ENCODE results near the gene NARF. TPM values are rescaled to one million over a fixed set of nuclear protein-coding genes. Genes with fewer than 3 reads are reported as not detected.

The NARF gene
- polyA plus RNA-seq, 1 of the 3 experiments (the other 2 are of a cell fraction): 128 TPM

DNA sequence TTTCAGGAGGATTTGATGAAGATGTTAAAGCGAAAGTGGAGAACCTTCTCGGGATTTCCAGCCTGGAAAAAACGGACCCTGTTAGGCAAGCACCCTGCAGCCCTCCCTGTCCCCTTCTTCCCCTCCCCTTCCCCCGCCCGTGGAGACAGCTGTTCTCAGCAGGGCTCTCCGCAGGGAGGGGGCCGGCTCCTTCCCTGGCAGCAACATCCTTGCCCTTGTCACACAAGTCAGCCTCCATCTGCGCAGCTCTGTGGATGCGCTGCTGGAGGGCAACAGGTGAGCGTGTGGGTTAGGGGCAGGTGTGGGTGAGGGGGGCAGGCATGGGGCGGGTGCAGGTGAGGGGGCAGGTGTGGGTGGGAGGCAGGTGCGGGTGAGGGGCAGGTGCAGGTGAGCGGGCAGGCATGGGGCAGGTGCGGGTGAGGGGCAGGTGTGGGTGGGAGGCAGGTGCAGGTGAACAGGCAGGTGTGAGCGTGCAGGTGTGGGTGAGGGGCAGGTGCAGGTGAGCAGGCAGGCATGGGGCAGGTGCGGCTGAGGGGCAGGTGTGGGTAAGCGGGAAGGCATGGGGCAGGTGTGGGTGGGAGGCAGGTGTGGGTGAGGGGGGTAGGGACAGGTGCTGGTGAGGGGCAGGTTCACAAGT is 17.4 kb upstream of the NARF start:
- TF ChIP-seq JUND (IDR thresholded peaks at IDR 0.05) (no peak), POLR2AphosphoS5 (IDR thresholded peaks at IDR 0.05; ENCODE audit: low read depth, low read length) (0 out of 2 replicates have a peak, but pooled peaks have one; percentile 7)
- CTCF ChIA-PET: interaction anchor here (1.6 kb wide), 1 partner anchor 88 kb away, joined by 3 read pairs; no protein-coding TSS in a partner anchor

GRCh38 chr17:82441691-82442487 is 16.7 kb upstream of the NARF start:
- H2AFZ ChIP-seq (ENCODE audit: low read depth): no peak overlapping the region
- H3F3A ChIP-seq (replicated peaks; ENCODE audit: insufficient read depth): peaks cover 12% of the 10 kb centered on the region
- no peaks in the 10 kb centered on the region for H3K9me2 ChIP-seq
- peaks cover 19% of the 10 kb centered on the region; the same call in 1 of the 2 replicates for H3K79me2 ChIP-seq (ENCODE audit: insufficient read depth)
- H3K27me3 ChIP-seq (ENCODE audit: insufficient read depth): no peaks in the 10 kb centered on the region
- H4K20me1 ChIP-seq (ENCODE audit: insufficient read depth): peaks cover 13% of the 10 kb centered on the region; the same call in 1 of the 2 replicates
- peaks cover 7 to 54% of the 10 kb centered on the region in 2 experiments for H3K36me3 ChIP-seq (replicated peaks in 1 of 2; ENCODE audit: control insufficient read depth in 1 of 2, insufficient read depth in 2 of 2, low read length in 1 of 2)
- peaks cover 0 to 22% of the 10 kb centered on the region in 2 experiments; a peak in 1 of 4 replicates for H3K4me1 ChIP-seq (ENCODE audit: control insufficient read depth in 1 of 2, insufficient read depth in 2 of 2, low read depth in 1 of 2, low read length in 1 of 2)
- no peak overlapping the region for H3K4me2 ChIP-seq
- TF ChIP-seq FOSL2 (IDR thresholded peaks at IDR 0.05; ENCODE audit: borderline replicate concordance, low read depth) (no peak), IRF3 (IDR thresholded peaks at IDR 0.05; ENCODE audit: low read depth, low read length) (no peak), ZBTB33 (IDR thresholded peaks at IDR 0.05; ENCODE audit: borderline replicate concordance, low read depth) (no peak), RXRA (IDR thresholded peaks at IDR 0.05; ENCODE audit: borderline replicate concordance, low read depth) (no peak), RFX5 (IDR thresholded peaks at IDR 0.05; ENCODE audit: low read length) (no peak), TAF1 (IDR thresholded peaks at IDR 0.05; ENCODE audit: borderline replicate concordance, low read depth, low read length) (no peak)
- ChIA-PET POLR2A (no interaction called here), CTCF (interaction anchor here (0.7 to 2.2 kb wide), 4 partner anchors 16 to 236 kb away, joined by 3 to 9 read pairs (median 3); no protein-coding TSS in a partner anchor)
- H3K9ac ChIP-seq: no peak overlapping the region
- H3K4me3 ChIP-seq (ENCODE audit: low read depth in 2 of 2, low read length in 1 of 2): no peak overlapping the region
- WGBS (ENCODE audit: low lambda C conversion rate): 93% methylated on average over 20 of the region's 27 CpGs
- peak overlapping the region in 1 of 2 experiments; percentile 3; a peak in 1 of 4 replicates for H3K27ac ChIP-seq (ENCODE audit: low read depth in 2 of 2, low read length in 1 of 2)
- H3K9me3 ChIP-seq: no peaks in the 10 kb centered on the region
- DNase-seq: no peak

More for the DNA sequence above, 17.4 kb upstream of the NARF start:
- DNase-seq: no peak
- POLR2A ChIA-PET: no interaction called here
- Histone ChIP-seq H3K9ac (no peak overlapping the region), H3K4me2 (no peak overlapping the region), H3K27me3 (ENCODE audit: insufficient read depth) (no peaks in the 10 kb centered on the region), H3K9me3 (no peaks in the 10 kb centered on the region), H3K9me2 (no peaks in the 10 kb centered on the region), H4K20me1 (ENCODE audit: insufficient read depth) (peaks cover 13% of the 10 kb centered on the region; the same call in 1 of the 2 replicates), H3F3A (replicated peaks; ENCODE audit: insufficient read depth) (peaks cover 12% of the 10 kb centered on the region), H3K36me3 (replicated peaks in 1 of 2; ENCODE audit: control insufficient read depth in 1 of 2, insufficient read depth in 2 of 2, low read length in 1 of 2) (peaks cover 7 to 54% of the 10 kb centered on the region in 2 experiments), H2AFZ (ENCODE audit: low read depth) (no peak overlapping the region), H3K4me1 (ENCODE audit: control insufficient read depth in 1 of 2, insufficient read depth in 2 of 2, low read depth in 1 of 2, low read length in 1 of 2) (peaks cover 0 to 16% of the 10 kb centered on the region in 2 experiments; a peak in 1 of 4 replicates), H3K79me2 (ENCODE audit: insufficient read depth) (peaks cover 12% of the 10 kb centered on the region; the same call in 1 of the 2 replicates), H3K4me3 (ENCODE audit: low read depth in 2 of 2, low read length in 1 of 2) (no peak overlapping the region), H3K27ac (ENCODE audit: low read depth in 2 of 2, low read length in 1 of 2) (no peak overlapping the region)
- 78% methylated on average over 15 of the region's 17 CpGs for WGBS (ENCODE audit: low lambda C conversion rate)
